ENCODE measurements around the gene CHKA. TPM values are rescaled to one million over a fixed set of nuclear protein-coding genes. Genes with fewer than 3 reads are reported as not detected.

The CHKA gene
- total RNA-seq, 2 experiments from 2014 or later: 8.1 to 9.2 TPM

DNA sequence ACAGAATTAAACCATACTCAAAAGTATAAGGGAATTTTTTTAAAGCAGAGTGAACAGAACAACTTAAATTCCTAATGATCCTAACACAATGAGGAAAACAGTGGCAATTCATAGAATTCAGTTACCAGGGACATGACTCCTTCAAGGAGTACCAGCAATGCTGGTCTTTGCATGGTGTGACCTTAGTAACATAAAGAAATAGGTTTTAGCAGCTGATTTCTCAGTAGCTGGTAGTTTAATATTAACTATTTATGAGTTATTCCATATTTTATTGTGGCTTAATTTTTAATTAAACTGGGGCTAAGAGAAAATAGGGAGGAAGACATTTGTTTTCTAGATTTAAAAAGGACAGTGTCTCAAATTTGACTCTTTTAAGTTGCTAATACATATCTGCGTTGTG lies 30.9 kb downstream of the CHKA start:
- Mint-ChIP-seq H3K27ac (peak overlapping the region; percentile 71), H3K27me3 (no peaks in the 10 kb centered on the region), H3K36me3 (no peaks in the 10 kb centered on the region), H3K4me1 (peaks cover 10% of the 10 kb centered on the region), H3K4me3 (peak overlapping the region; percentile 54), H3K9me3 (no peaks in the 10 kb centered on the region)
- DNase-seq: no peak
- ATAC-seq (ENCODE audit: low read depth): no peak
- POLR2A ChIA-PET: no interaction called here

DNA sequence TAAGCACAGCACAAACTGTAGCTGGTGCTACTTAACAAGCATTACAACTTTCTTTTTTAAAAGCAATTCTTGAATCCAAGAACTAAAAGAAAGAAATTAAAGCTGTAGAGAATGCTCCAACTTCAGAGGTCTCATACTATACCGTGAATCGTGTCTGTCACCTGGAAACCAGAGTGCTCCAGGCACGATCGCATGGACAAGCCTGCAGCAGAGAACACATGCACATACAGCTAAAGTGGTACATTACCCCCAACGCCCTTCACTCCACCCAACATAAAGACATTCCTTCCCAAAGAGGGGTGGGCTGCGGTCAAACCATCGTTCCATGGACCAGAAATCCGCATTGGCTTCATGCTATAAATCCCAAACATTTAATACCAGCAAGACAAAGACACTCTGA lies 31.5 kb downstream of the CHKA start:
- no peak for DNase-seq
- H3K9me3 Mint-ChIP-seq: no peaks in the 10 kb centered on the region
- no peaks in the 10 kb centered on the region for H3K27me3 Mint-ChIP-seq
- H3K27ac Mint-ChIP-seq: no peak overlapping the region
- H3K4me3 Mint-ChIP-seq: no peak overlapping the region
- H3K36me3 Mint-ChIP-seq: no peaks in the 10 kb centered on the region
- POLR2A ChIA-PET: no interaction called here
- ATAC-seq (ENCODE audit: low read depth): no peak
- H3K4me1 Mint-ChIP-seq: peaks cover 10% of the 10 kb centered on the region

DNA sequence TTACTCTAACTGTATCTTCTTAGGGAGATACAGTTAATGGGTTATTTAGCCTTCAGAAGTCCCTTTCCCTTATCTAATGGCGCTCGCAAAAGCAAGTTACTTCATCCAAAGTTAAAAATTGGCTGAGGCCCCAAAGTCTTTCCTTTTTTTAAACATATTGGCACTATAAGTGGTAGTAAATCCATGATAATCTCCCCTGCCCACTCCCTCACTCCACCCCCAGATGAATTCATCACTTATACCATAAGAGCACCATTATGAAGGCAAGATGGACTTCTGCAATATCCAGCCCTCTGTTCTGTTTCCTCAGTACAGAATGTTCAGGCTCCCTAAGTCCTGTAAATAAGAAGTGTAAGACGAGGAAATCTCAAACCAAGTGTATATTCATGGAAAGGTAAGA lies 37.7 kb downstream of the CHKA start:
- no peak overlapping the region for H3K4me3 Mint-ChIP-seq
- no peak overlapping the region for H3K27ac Mint-ChIP-seq
- H3K4me1 Mint-ChIP-seq: no peaks in the 10 kb centered on the region
- DNase-seq: no peak
- H3K27me3 Mint-ChIP-seq: no peaks in the 10 kb centered on the region
- no peaks in the 10 kb centered on the region for H3K9me3 Mint-ChIP-seq
- POLR2A ChIA-PET: no interaction called here
- ATAC-seq (ENCODE audit: low read depth): no peak
- H3K36me3 Mint-ChIP-seq: no peaks in the 10 kb centered on the region

DNA sequence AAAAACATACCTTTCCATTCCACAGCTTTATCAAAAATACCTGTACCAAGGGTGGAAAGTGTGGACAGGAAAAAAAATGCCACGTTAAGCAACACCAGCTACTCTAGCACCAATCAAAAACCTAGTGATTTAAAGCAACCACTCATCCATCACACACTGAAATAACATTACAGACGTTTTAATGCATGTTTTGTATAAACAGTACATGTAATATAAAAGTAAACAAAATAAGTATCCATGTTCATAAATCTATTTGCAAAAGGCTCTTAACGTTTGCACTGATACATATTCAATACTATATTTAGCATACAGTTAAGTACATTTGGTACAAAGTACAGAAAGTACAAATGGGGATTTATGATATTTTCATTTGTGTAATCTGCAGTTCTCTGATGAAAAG lies 38.7 kb downstream of the CHKA start:
- ATAC-seq (ENCODE audit: low read depth): no peak
- Mint-ChIP-seq H3K27ac (no peak overlapping the region), H3K4me1 (no peaks in the 10 kb centered on the region), H3K4me3 (no peak overlapping the region), H3K36me3 (peaks cover 2% of the 10 kb centered on the region), H3K27me3 (no peaks in the 10 kb centered on the region), H3K9me3 (no peaks in the 10 kb centered on the region)
- POLR2A ChIA-PET: interaction anchor here (0.6 kb wide), 1 partner anchor 26 kb away, joined by 5 read pairs; no protein-coding TSS in a partner anchor
- no peak for DNase-seq

DNA sequence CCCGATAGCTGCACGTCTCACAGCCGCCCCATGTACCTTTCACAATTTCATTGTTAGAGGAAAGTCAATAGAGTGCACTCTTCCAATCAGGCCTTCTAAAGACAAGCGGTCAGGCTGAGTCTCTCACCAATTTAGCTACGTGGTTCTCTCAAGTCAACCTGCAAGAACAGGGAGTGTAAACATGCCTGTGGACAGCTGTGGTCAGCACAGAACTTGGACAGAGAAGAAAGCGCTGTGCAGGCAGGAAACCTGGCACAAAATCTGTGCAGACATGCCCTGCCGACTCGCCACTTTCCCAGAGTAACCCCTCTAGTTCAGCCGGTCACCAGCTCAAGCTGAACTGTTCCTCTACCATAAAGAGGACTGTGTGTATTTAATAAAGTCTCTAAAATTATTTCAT lies 39.5 kb downstream of the CHKA start:
- Mint-ChIP-seq H3K27me3 (no peaks in the 10 kb centered on the region), H3K9me3 (no peaks in the 10 kb centered on the region), H3K4me3 (no peak overlapping the region), H3K36me3 (peaks cover 2% of the 10 kb centered on the region), H3K4me1 (no peaks in the 10 kb centered on the region), H3K27ac (no peak overlapping the region)
- DNase-seq (no peak), ATAC-seq (ENCODE audit: low read depth) (no peak)
- POLR2A ChIA-PET: no interaction called here

DNA sequence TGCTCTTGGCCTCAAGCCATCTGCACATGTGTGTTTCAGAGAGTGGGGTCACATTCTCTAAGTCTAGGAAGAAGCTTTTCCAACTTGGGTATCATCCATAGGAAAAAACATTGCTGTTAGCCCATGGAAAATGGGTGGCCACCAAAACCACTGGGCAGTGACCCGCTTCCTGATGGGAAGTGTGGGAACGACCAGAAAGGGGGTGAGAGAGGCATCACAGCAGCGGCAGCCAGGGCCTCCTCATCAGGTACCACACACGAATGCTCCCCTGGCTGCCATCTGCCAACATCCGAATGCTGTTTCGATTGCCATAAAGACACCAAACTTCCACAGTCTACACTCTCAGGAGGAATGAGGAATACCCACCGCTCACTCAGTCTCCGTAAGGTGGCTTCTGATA lies 40.3 kb downstream of the CHKA start:
- ATAC-seq (ENCODE audit: low read depth): no peak
- Mint-ChIP-seq H3K4me1 (no peaks in the 10 kb centered on the region), H3K36me3 (peaks cover 2% of the 10 kb centered on the region), H3K27ac (no peak overlapping the region), H3K9me3 (no peaks in the 10 kb centered on the region), H3K27me3 (no peaks in the 10 kb centered on the region), H3K4me3 (no peak overlapping the region)
- POLR2A ChIA-PET: no interaction called here
- no peak for DNase-seq

DNA sequence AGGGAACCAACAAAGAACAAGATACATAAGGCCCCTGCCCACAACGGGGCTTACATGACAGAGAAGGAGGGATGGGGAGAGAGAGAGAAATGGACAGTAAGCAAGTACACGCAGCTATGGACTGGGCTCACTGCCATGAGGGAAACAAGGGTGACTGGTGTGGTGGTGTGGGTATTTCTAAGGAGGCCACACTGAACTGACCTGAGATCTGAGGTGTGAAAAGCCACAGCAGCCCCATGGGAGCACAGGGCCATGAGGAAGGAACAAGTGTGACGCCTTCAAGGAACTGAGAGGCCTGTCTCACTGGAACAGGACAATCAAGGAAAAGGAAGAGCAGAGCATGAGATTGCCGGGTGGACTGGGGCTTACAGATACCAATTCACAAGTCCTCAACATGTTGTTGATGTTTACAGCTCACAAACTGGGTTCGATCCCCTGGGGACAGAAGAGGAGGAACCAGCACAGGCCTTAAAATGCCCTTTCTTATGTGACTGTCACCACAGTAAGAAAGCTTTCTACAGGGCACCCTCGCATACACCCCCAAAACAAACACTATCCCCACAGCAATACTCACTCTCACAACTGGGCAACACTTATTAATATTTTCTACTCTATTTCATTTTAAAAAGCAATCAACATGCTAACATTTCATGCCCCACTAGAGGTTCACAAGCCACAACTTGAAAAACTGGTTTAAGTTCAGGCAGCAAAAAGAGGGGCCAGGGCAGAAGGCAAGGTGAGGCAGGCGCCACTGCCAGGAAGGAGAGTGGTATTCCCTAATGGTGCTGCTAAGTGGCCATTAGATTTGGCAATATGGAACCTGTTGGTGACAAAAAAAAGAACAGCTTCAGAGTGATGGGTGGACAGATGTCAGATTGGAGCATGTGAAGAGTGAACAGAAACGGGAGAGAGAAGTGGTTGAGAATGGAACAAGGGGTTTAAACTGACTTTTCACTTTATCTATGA lies 43.3 kb downstream of the CHKA start:
- no peak overlapping the region for H3K4me3 Mint-ChIP-seq
- H3K27ac Mint-ChIP-seq: peak overlapping the region; percentile 30
- H3K27me3 Mint-ChIP-seq: no peaks in the 10 kb centered on the region
- H3K36me3 Mint-ChIP-seq: peaks cover 2% of the 10 kb centered on the region
- no peaks in the 10 kb centered on the region for H3K9me3 Mint-ChIP-seq
- no peak for ATAC-seq (ENCODE audit: low read depth)
- H3K4me1 Mint-ChIP-seq: no peaks in the 10 kb centered on the region
- POLR2A ChIA-PET: no interaction called here
- DNase-seq: no peak

DNA sequence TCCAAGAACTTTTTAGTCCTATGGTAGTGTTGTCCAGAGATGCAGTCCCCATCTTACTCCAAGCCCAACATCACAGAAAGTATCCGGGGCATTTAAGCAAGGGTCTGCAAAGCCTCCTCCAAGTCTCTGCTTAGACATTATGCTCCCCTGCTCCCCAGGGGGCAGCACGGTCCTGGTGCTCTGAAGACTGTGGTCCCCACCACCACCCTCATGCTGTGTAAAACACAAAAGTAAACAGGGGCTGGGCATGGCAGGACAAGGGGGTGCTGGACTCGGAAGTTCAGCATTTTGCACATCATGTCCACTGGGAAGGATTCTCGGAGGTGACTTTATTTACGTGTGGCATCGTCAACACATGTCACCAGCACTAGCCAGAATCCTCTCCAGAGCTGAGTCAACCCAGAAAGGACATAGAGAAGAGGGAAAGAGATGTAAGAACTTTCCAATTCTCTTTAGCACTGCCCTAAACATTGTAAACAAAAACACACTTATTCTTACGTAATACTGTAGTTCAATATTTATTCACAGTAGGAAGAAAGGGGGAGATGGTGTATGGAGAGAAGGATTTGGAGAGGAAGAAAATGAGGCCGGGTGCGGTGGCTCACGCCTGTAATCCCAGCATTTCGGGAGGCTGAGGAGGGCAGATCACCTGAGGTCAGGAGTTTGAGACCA lies 44.7 kb downstream of the CHKA start:
- Mint-ChIP-seq H3K27ac (no peak overlapping the region), H3K27me3 (no peaks in the 10 kb centered on the region), H3K4me3 (no peak overlapping the region), H3K36me3 (peaks cover 5% of the 10 kb centered on the region), H3K9me3 (no peaks in the 10 kb centered on the region), H3K4me1 (no peaks in the 10 kb centered on the region)
- no peak for ATAC-seq (ENCODE audit: low read depth)
- POLR2A ChIA-PET: no interaction called here
- no peak for DNase-seq

DNA sequence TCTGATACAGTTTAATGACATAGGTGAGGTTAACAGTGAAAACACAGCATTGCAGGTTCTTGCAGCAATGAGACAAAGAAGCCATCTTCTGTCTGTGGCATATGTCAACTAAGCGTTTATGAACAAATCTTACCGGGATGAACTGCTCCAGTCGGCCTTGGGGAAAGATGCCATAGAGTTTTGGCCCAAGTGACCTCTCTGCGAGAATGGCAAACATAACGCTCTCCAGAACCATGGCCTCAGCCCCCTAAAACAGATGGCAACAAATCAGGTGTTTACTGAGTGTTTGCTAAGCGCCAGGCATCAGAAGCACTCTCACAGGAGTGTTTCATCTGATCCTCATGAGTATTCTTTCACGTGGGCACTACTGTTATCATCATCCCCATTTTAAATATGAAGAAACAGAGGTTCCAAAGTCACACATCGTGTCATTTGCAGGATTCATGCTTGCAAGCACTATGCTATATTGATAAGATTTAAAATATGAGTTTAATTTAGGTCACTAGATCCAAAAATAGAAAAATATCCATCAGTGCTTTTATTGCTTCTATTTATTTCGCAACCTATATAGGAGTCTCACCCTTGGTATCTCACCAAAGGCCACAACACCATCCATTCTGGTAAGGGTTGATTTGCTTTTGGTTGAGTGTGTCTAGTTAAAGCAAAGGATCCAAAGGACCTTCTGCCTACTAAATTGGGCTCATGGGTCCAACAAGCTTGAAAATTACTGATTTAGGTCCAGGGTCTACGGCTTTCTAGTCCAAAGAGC lies 46.4 kb downstream of the CHKA start:
- Mint-ChIP-seq H3K27ac (no peak overlapping the region), H3K27me3 (no peaks in the 10 kb centered on the region), H3K9me3 (no peaks in the 10 kb centered on the region), H3K4me1 (no peaks in the 10 kb centered on the region), H3K4me3 (no peak overlapping the region), H3K36me3 (peaks cover 7% of the 10 kb centered on the region)
- DNase-seq (no peak), ATAC-seq (ENCODE audit: low read depth) (no peak)
- POLR2A ChIA-PET: no interaction called here

DNA sequence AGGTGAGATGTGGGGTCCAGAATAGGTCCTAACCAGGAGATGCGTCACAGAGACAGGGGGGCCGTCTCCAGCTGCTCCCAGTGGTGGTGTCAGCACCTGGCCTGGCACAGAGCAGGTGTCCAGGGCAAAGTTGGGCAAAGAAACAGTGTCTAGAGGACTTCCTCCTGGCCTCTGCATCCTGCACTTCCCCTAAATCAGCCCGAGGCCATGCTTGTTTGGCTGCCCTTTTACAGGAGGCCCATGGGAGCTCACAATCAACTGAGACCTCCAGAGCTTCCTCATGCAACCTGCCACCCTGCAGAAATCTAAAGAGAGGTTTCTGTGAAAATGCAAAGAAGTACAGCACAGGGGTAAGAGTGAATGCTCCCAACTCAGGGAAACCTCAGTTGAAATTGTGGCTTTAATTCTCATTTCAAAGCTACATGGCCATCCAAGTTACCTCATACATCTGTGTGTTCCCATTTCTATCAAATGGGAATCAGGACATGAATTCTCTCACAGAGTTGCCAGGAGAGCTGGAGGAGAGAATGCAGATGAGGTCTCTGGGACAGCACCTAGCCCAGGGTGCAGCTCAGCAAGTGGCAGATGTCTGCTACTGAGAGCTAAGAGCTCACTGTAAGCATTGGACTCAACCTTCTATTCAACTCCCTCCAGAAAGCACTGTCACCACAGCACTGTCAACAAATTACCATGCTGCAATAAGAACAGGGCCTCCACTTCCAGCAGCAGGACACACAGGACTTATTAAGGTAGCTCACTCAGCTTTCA lies 49.7 kb downstream of the CHKA start:
- no peak for ATAC-seq (ENCODE audit: low read depth)
- POLR2A ChIA-PET: no interaction called here

DNA sequence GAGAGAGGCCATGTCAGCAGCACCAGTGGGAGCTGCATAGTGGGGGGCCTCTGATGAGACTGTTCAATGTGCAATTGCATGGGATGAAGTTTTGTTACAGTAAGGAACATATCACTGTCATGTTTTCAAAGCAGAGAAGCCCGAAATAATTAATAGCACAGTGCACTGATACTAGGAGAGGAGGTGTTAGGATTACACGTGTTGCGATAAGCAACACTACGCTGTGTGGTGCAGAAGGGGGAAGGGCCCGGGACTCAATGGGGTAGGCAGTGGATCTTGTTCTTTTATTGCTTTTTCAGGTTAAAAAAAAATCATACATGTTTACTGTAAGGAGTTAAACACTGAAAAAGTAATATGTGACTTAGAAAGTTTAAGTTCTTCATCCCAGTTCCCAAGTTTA lies 53.2 kb downstream of the CHKA start:
- H3K9me3 Mint-ChIP-seq: no peaks in the 10 kb centered on the region
- peaks cover 6% of the 10 kb centered on the region for H3K36me3 Mint-ChIP-seq
- ATAC-seq (ENCODE audit: low read depth): no peak
- DNase-seq: no peak
- no peak overlapping the region for H3K27ac Mint-ChIP-seq
- H3K4me1 Mint-ChIP-seq: no peaks in the 10 kb centered on the region
- H3K27me3 Mint-ChIP-seq: no peaks in the 10 kb centered on the region
- no peak overlapping the region for H3K4me3 Mint-ChIP-seq
- POLR2A ChIA-PET: no interaction called here

More for the DNA sequence above, 49.7 kb downstream of the CHKA start:
- no peak overlapping the region for H3K4me3 Mint-ChIP-seq
- no peak for DNase-seq
- H3K9me3 Mint-ChIP-seq: no peaks in the 10 kb centered on the region
- H3K4me1 Mint-ChIP-seq: no peaks in the 10 kb centered on the region
- peaks cover 6% of the 10 kb centered on the region for H3K36me3 Mint-ChIP-seq
- H3K27ac Mint-ChIP-seq: no peak overlapping the region
- H3K27me3 Mint-ChIP-seq: no peaks in the 10 kb centered on the region

DNA sequence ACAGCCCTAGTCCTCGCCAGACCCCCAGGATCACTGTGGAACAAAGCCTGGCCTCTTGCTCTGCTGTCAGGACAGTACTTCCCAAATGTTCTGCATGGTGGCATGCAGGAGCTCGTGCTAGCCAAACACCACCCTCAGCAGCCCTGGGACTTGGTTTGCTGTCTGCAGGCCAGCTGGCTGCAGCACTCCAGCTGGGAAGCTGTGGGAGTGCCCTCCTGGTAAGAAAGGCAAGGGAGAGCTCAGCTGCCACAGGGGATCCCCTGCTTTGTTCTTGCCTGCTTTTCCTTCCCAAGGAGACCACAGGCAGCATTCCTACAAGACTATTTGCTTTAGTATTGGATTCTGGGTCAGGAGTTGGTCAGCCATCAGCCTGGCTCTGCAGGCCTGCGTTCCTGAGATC lies 54.4 kb downstream of the CHKA start:
- Mint-ChIP-seq H3K36me3 (peaks cover 3% of the 10 kb centered on the region), H3K27me3 (no peaks in the 10 kb centered on the region), H3K27ac (no peak overlapping the region), H3K4me1 (no peaks in the 10 kb centered on the region), H3K4me3 (no peak overlapping the region), H3K9me3 (no peaks in the 10 kb centered on the region)
- POLR2A ChIA-PET: no interaction called here
- ATAC-seq (ENCODE audit: low read depth) (no peak), DNase-seq (no peak)

DNA sequence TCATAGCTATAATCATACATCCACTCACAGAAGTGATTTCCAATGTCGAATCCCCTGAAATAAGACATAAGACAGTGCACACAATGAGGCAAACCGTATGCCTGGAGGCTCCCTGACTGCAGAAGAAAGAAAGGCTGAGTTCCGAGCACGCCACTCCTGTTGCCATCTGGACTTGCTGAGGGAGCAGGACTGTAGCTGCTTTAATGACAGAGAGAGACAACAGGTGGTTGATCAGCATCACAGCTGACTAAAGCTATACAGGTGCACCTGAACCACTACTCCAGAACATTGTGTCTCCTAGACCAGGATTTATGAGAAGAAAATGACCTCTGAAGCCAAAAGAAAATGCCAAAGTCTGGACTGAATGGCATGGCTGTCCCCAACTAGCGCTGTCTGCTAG lies 55.3 kb downstream of the CHKA start:
- POLR2A ChIA-PET: no interaction called here
- ATAC-seq (ENCODE audit: low read depth) (no peak), DNase-seq (no peak)
- Mint-ChIP-seq H3K27me3 (no peaks in the 10 kb centered on the region), H3K4me1 (no peaks in the 10 kb centered on the region), H3K36me3 (peaks cover 3% of the 10 kb centered on the region), H3K27ac (no peak overlapping the region), H3K4me3 (no peak overlapping the region), H3K9me3 (no peaks in the 10 kb centered on the region)

All from activated naive CD8-positive, alpha-beta T cell treated with anti-CD3 and anti-CD28 coated beads, Interleukin-2, amount 10 ng/mL, durations not matched to agents 7 days and 5 days (primary cell).